ENCODE measurements around the gene MAN1C1.
"Not testable (repeated sequence)": the region's sequence is repeated elsewhere in the genome, so short reads cannot be mapped to it uniquely, and the experiment has no call there.

The MAN1C1 gene

DNA sequence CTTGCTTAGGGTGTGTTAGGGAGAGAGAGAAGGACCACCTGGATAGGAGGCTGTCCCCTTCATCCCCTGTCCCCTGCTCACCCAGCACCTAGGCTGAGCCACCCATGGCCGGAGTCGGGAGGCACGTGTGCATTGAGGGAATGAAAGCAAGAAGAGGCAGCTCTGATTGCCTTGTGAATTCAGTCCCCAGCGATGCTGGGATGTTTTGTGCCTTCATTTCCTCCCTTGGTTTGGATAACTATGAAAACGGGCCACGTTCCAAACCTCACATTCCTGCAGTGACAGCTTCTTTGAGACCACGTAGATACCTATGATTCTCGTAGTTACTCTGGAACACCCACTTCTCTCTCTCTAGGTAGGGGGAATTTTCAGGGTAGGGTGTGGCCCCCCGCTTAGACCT lies 67.1 kb downstream of the MAN1C1 start:
- DNase-seq = no peak

- no peak for DNase-seq
Measured at GRCh38 chr1:25684216-25684965, 67.8 kb downstream of the MAN1C1 start.

DNA sequence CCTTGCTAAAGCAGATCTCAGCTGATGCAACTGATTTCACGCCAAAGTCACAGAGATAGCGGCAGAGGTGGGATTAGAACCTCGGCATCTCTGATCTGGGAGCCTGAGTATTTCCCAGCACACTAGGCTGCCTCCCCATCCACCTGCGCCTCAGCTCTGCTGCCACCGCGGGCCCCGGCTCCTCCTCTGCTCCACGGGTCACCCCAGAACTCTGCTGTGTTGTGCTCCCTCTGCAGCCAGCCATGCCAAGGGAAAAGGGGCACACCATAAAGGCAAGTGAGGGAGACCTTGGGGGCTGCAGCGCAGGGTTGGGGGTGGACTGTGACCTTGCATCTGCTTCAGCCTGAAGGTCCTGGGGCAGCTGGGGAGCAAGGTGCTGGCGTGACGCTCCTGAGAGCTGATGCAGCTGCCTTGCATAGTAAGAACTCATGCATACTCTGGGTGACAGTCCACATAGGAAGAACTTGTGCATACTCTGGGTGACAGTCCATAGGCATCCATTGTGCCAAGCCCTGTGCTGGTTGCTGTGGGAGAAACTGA lies 68.7 kb downstream of the MAN1C1 start:
- no peak for DNase-seq

GRCh38 chr1:25685938-25686665 lies 69.5 kb downstream of the MAN1C1 start:
- no peak for DNase-seq

- DNase-seq = no peak
Measured at GRCh38 chr1:25687221-25688017, 70.8 kb downstream of the MAN1C1 start.

- DNase-seq = no peak
Measured at GRCh38 chr1:25688390-25689119, 72.0 kb downstream of the MAN1C1 start.

DNA sequence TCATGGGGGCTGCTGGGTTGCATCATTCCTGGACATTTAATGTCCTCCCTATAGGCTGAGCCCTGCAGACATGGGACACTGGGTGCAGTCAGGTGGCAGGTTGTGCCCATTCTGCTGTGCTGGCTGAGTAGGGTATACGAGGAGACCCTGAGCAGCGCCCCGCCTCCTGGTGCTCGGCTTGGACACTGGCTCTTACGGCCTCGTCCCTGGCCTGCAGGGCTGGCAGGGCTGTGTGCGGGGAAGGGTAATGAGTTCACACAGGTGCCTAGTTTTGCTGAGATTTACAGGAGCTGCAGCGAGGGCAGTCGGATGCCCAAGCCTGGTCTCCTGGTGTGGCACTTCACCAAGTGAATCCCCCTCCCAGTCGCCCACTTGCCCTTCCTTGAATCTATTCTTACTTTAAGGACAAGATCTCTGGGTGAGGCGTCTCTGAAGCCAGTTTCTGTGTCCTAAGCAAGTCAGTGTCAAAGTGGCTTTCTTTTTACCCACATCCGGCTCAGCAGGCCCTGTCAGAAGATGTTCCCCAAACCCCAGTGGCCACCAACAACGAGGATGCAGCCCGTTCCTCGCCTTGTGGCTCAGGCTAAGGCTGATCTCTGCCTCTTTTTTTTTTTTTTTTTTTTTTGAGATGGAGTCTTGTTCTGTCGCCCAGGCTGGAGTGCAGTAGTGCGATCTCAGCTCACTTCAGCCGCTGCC lies 73.2 kb downstream of the MAN1C1 start:
- DNase-seq = no peak

DNA sequence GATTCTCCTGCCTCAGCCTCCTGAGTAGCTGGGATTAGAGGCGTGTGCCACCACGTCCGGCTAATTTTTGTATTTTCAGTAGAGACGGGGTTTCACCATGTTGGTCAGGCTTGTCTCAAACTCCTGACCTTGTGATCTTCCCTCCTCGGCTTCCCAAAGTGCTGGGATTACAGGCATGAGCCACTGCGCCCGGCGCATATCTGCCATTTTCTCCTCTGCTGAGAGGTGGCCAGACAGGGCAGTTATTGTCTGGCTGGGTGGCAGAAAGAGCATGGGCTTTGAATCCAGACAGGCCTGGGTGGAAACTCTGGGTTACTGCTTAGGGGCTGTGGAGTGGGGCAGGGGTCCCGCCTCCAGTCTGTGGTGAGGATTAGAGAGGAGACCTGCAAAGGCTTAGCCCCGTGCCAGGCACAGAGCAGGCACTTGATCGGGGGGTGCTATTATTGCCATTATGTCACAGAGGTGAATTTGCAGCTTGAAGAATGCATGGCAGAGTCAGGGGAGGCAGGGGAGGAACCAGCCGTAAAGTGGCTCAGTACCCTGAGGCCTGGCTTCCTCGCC lies 73.9 kb downstream of the MAN1C1 start:
- no peak for DNase-seq

DNA sequence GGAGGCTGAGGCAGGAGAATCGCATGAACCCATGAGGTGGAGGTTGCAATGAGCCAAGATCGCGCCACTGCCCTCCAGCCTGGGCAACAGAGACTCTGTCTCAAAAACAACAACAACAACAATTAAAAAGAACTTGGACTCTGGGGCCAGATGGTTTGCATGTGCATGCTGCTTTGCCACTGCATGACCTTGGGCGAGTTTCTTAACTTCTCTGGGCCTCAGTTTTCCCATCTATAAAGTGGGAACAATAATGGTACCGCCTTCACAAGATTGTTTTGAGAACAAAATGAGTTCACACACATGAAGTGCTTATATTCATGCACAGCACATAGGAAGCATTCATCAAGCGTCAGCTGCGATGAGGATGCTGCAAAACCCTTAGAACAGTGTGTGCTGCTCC lies 74.6 kb downstream of the MAN1C1 start:
- no peak for DNase-seq

DNA sequence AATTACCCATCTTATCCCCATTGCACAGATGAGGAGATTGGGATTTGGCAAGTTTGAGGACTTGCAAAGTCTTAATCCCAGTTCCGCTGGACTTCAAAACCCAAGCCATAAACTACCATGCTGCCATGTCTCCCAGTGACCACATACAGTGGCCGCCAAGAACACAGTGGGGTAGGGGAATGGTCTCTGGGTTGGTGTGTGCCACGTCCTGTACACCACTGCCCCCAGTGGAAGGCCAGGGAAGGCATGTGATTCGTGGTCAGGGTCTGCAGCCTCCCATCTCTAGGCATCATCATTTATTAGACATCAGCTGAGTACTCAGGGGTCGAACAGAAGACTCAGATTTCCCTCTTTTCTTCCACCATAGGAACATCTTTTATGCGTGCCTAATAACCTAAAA lies 76.0 kb downstream of the MAN1C1 start:
- DNase-seq = no peak

DNA sequence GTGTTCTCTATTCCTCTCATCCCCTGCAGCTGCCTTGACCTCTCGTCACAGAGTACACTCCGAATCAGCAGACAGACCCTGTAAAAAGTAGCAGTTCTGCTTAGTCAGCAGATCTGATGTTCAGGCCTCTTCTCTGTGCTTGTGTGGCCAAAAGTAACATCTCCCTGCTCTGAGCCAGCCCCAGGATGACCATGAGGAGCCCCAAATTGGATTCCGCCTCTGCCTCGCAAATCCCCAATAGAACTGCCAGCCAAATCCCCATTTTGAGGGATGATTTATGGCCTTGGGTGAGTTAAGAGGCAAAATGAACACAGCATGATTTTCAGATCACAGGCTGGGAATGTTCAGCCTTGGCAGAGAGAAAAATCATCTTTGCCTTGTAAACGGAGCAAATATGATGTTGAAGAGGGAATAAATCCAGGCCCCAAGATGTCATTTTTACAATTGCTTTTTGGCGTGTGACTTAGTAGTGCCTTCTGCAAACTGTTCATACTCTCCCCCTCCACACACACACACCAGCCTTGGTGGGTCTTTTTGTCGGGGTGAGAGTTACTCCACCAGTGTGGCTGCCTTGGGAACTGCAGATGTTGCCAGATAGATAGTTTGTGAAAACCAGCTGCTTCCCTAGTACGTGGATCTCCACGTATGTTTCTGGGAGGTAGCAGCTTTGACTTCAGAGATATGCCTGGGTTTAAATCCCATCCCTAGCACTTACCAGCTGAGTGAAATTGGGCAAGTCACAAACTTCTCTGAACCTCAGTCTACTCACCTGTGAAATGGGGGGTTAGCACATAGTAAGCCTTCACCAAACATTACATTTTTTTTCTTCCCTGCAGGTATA lies 77.8 kb downstream of the MAN1C1 start:
- DNase-seq = no peak

GRCh38 chr1:25695090-25695770 lies 78.6 kb downstream of the MAN1C1 start:
- no peak for DNase-seq

GRCh38 chr1:25695771-25696311 lies 79.2 kb downstream of the MAN1C1 start:
- no peak for DNase-seq

DNA sequence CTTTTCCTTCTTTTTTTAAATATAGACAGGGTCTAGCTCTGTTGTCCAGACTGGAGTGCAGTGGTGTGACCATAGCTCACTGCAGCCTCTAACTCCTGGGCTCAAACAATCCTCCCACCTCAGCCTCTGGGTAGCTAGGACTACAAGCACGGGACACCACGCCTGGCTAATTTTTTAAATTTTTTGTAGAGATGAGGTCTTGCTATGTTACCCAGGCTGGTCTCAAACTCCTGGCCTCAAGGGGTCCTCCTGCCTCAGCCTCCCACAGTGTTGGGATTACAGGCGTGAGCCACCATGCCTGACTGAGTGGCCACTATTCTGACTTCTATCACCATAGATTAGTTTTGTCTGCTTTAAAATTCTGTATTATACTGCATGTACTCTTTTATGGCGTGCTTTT lies 80.1 kb downstream of the MAN1C1 start:
- DNase-seq = not testable (repeated sequence)

- DNase-seq = no peak
Measured at GRCh38 chr1:25697435-25698217, 81.0 kb downstream of the MAN1C1 start.

DNA sequence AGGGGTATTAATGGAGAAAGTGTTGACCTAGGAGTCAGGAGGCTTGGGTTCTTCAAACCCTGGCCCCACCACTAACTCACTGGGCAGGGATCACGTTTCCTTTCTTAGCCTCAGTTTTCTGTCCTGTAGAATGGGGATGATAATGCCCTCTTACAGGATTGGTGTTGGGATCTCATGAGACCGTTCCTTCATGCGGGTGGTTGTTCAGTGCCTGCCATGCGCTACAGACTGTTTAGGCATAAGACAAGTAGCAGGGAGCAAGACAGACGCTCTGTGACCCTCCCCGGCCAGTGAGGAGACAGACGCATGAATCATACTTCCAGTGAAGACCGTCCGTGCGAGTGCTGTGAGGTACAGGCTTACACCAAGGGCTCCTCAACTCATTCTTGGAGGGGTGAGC lies 81.7 kb downstream of the MAN1C1 start:
- peak in 1 of 2 donors; percentile 16 for DNase-seq

DNA sequence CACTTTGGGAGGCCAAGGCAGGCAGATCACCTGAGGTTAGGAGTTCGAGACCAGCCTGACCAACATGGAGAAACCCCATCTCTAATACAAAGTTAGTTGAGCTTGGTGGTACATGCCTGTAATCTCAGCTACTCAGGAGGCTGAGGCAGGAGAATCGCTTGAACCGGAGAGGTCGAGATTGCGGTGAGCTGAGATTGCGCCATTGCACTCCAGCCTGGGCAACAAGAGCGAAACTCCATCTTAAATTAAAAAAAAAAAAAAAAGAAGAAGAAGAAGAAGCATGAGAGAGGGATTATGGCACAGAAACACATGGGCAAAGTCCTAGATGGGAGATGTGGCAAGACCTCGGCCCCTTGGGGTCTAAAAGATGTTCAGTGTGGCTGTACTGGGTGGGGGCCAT lies 82.5 kb downstream of the MAN1C1 start:
- DNase-seq = not testable (repeated sequence)

DNA sequence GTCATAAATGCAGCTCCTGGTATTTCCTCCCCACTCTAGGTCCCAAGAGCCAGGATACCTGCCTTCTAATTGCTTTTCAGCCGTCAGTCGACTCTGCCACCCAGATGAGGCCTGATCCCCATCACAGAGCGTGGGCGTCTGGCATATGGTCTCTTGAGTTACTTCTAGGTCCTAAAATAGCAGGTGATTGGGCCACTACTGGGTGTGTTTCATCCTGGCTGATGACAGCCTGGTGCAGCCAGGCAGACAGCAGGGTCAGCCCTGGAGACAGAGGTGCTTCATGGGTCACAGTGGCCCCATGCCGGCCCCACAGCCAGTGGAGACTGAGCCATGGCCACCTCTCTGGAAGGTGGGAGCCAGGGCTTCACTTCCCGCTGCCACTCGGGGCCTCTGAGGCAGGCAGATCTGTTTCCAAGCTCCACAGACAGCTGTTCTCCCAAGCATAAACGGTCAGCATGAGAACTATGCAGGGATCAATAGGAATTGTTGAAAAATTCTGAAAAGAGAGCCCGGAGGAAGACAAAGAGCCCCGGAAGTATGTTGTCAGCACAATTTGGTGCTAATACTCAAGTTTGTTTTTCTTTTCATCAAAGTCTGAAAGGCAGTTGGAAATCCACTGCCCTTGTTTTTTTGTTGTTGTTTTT lies 83.0 kb downstream of the MAN1C1 start:
- DNase-seq = no peak

Data from stimulated activated CD4-positive, alpha-beta T cell treated with anti-CD3 and anti-CD28 coated beads, Interleukin-2, amount 100 ng/mL, for 48 hours (primary cell).